B cell (primary cell): ENCODE results near the gene RPSA. TPM values are rescaled to one million over a fixed set of nuclear protein-coding genes. Genes with fewer than 3 reads are reported as not detected.

Experiments used
- ATAC-seq: fragments of 200-7000 bp; cut with Tn5 transposase; one replicate; pipeline ENCODE4 v1.10.0; 2021; ENCODE audit warnings: low read depth, mild to moderate bottlenecking, moderate number of reproducible peaks, moderate library complexity
- CTCF ChIA-PET: fragments of 350-600 bp; sonication (Branson Sonifier 250); formaldehyde crosslinking; loops from one replicate; lab custom pipeline; 2021; ENCODE audit warnings: antibody characterized with exemption, inconsistent platforms; lab: Charles Lee
- POLR2A ChIA-PET: fragments of 350-600 bp; sonication (Branson Sonifier 250); formaldehyde crosslinking; loops from one replicate; lab custom pipeline; 2021; ENCODE audit warnings: antibody characterized with exemption; lab: Charles Lee
- DNase-seq: peaks from one replicate; pipeline ENCODE4 v3.0.0; 2013
- H2AFZ ChIP-seq: 2 replicates; pipeline ENCODE4 v1.6.1; 2012; ENCODE audit warnings: mild to moderate bottlenecking, low read depth, low read length; ENCODE audit not compliant: insufficient read depth, poor library complexity, severe bottlenecking
- H3K27ac ChIP-seq, 2 donors: 1 replicate in 1 of 2; 2 replicates in 1 of 2; pipeline ENCODE4 v1.5.1; 2012 to 2013; ENCODE audit warnings: low read length in 2 of 2, mild to moderate bottlenecking in 2 of 2, moderate library complexity in 1 of 2
- H3K27me3 ChIP-seq, 4 experiments: fragments of 200-600 bp in 1 of 4; sonication (generic) in 1 of 4; replicated peaks in 1 of 4; 1 replicate in 2 of 4; 2 replicates in 2 of 4; pipeline versions ENCODE4 v1.6.1 to v1.7.0; 2013 to 2016; ENCODE audit warnings: low read length in 3 of 4, mild to moderate bottlenecking in 2 of 4, mixed read lengths in 1 of 4, moderate library complexity in 1 of 4; ENCODE audit not compliant: insufficient read depth in 4 of 4, control insufficient read depth in 3 of 4; ENCODE audit errors: control extremely low read depth in 1 of 4
- H3K36me3 ChIP-seq, 2 experiments: replicated peaks in 1 of 2; 1 replicate in 1 of 2; 2 replicates in 1 of 2; pipeline versions ENCODE4 v1.6.1 to v1.7.1; 2013; ENCODE audit warnings: low read length in 1 of 2; ENCODE audit not compliant: insufficient read depth in 2 of 2, control insufficient read depth in 1 of 2; ENCODE audit errors: control extremely low read depth in 1 of 2, extremely low read depth in 1 of 2
- H3K4me1 ChIP-seq, 2 donors: fragments of 200-600 bp in 1 of 2; sonication (generic) in 1 of 2; 1 replicate in 1 of 2; 2 replicates in 1 of 2; pipeline versions ENCODE4 v1.5.1 to v1.6.1; 2013 to 2017; ENCODE audit warnings: low read length in 2 of 2; ENCODE audit not compliant: control insufficient read depth in 2 of 2, insufficient read depth in 2 of 2
- H3K4me2 ChIP-seq: replicated peaks from 2 replicates; pipeline ENCODE3; 2012; ENCODE audit warnings: mild to moderate bottlenecking, low read depth, low read length; ENCODE audit not compliant: poor library complexity, severe bottlenecking
- H3K4me3 ChIP-seq, 5 experiments: fragments of 200-600 bp in 1 of 5; sonication (generic) in 1 of 5; 1 replicate in 3 of 5; 2 replicates in 2 of 5; pipeline versions ENCODE4 v1.5.1 to v1.7.0; 2011 to 2016; ENCODE audit warnings: low read length in 4 of 5, mild to moderate bottlenecking in 4 of 5, low read depth in 2 of 5, control low read depth in 1 of 5, moderate library complexity in 1 of 5; ENCODE audit not compliant: insufficient read depth in 1 of 5; ENCODE audit errors: control extremely low read depth in 1 of 5, extremely low read depth in 1 of 5
- H3K79me2 ChIP-seq: fragments of 200-600 bp; sonication (generic); one replicate; pipeline ENCODE4 v1.6.0; 2016; ENCODE audit warnings: low read length; ENCODE audit not compliant: control insufficient read depth, insufficient read depth
- H3K9ac ChIP-seq: fragments of 200-600 bp; sonication (generic); 2 replicates; pipeline ENCODE4 v1.6.1; 2017; ENCODE audit warnings: mild to moderate bottlenecking, low read length, moderate library complexity
- H3K9me3 ChIP-seq, 3 donors: one replicate each; pipeline versions ENCODE4 v1.6.1 to v1.7.1; 2013; ENCODE audit warnings: low read length in 2 of 3; ENCODE audit not compliant: control insufficient read depth in 2 of 3, insufficient read depth in 1 of 3; ENCODE audit errors: control extremely low read depth in 1 of 3
- H4K20me1 ChIP-seq: 2 replicates; pipeline ENCODE4 v1.6.0; 2012; ENCODE audit warnings: mild to moderate bottlenecking, low read length; ENCODE audit not compliant: insufficient read depth, control insufficient read depth, poor library complexity, severe bottlenecking
- H3K27ac Mint-ChIP-seq: one replicate; pipeline ENCODE4 v1.8.0; 2021; ENCODE audit warnings: mixed read lengths
- H3K27me3 Mint-ChIP-seq: one replicate; pipeline ENCODE4 v1.8.0; 2021; ENCODE audit warnings: mixed read lengths
- H3K4me1 Mint-ChIP-seq: one replicate; pipeline ENCODE4 v1.8.0; 2021; ENCODE audit warnings: mixed read lengths
- H3K4me3 Mint-ChIP-seq: one replicate; pipeline ENCODE4 v1.8.0; 2021; ENCODE audit warnings: mixed read lengths
- H3K9me3 Mint-ChIP-seq: one replicate; pipeline ENCODE4 v1.8.0; 2022; ENCODE audit warnings: mixed read lengths; ENCODE audit not compliant: insufficient read depth
- EZH2 ChIP-seq: IDR thresholded peaks from 2 replicates; pipeline ENCODE4 v1.6.1; 2012; ENCODE audit warnings: borderline replicate concordance, low read depth, mild to moderate bottlenecking, moderate library complexity, low read length; ENCODE audit not compliant: insufficient read depth, poor library complexity, severe bottlenecking
- WGBS: methylation state at CpG from one replicate; pipeline ENCODE4 v1.1.5; 2013; ENCODE audit warnings: missing lambda C conversion rate; ENCODE audit not compliant: insufficient coverage; 5-methylcytosine and 5-hydroxymethylcytosine counted together
- intact Hi-C: fragments of 100-400 bp; cut with micrococcal nuclease; formaldehyde crosslinking; loops from one replicate; pipeline ENCODE4 v1.10.0; 2022
- polyA plus RNA-seq: library from polyadenylated mRNA; depleted of rRNA; stranded (reverse); fragments of >200 nt; gene quantifications from 2 replicates; pipeline ENCODE4 v1.2.3, GENCODE V29; 2012
- total RNA-seq, 2 donors: library from RNA; stranded (reverse); fragments of 120-200 nt in 1 of 2; gene quantifications; 1 replicate in 1 of 2; 2 replicates in 1 of 2; pipeline versions ENCODE4 v1.2.3 to v1.2.4, GENCODE V29; 2013 to 2022
- TF ChIP-seq, protein P1 (sequence below): fragments of 200-600 bp; IDR thresholded peaks from one replicate; pipeline ENCODE4 v1.8.0; 2022; ENCODE audit warnings: antibody characterized with exemption, mild to moderate bottlenecking

Gene RPSA
- total and polyA plus RNA-seq, 2 donors (not counting 1 experiment from before 2014, with no cell fraction given) = 1,460 to 2,522 TPM

DNA sequence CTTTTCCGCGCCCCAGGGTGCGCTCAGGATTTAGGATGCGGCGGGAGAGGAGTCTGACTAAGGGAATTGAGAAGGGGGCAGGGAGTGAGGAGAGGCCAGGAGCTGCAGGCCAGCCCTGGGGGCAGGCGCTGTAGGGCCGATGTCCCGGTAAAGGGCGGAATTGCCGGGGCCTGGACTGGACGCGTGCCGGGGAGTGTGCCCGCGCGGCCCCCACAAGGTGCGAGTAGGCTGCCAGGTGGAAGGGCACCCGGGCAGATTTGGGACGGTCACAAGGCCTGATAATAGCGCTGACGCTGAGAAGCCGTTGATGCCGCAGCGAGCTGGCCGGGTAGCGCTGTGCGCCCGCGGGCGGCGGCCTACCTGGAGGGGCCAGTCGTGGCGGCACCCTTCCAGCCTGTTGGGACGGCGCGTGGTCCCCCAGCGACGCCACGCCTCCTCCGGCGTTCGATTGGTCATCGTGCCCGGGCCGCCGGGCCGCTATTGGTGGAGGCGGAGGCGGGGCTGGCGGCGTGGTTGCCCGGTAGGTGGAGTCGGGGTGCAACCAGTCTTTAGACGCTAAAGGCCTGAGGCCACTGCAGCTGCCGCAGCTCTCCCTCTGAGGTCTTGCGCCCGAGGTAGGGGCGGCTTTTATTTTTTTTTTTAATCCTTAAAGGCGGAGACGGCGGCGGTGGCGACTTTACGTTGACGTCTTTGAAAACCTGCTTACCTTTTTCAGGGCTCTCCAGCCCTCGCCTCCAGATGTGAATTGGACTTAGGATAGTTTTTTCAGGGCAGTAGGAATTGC is 22.4 kb upstream of the RPSA start:
- peak overlapping the region; percentile 98 for H3K4me2 ChIP-seq
- H3K4me3 ChIP-seq = peak overlapping the region in 4 of 5 experiments; percentile 67 to 91 (median 84)
- H3K27ac Mint-ChIP-seq = peak overlapping the region; percentile 99
- no peaks in the 10 kb centered on the region for H3K27me3 ChIP-seq
- peaks cover 51 to 58% of the 10 kb centered on the region in 2 donors for H3K4me1 ChIP-seq
- DNase-seq (peak; percentile 95), ATAC-seq (peak; percentile 85)
- H3K9me3 Mint-ChIP-seq = no peaks in the 10 kb centered on the region
- under 1% methylated on average over 58 of the region's 66 CpGs for WGBS
- no peaks in the 10 kb centered on the region for H3K9me3 ChIP-seq
- peaks cover 46% of the 10 kb centered on the region for H3K79me2 ChIP-seq
- POLR2A ChIA-PET = interaction anchor here (0.8 to 2.1 kb wide), 3 partner anchors 22 to 333 kb away, joined by 3 to 17 read pairs (median 6); partner anchors contain the start of gene RPSA
- H3K27me3 Mint-ChIP-seq = no peaks in the 10 kb centered on the region
- H4K20me1 ChIP-seq = peaks cover 43% of the 10 kb centered on the region
- peak overlapping the region; percentile 94 to 96 for H3K27ac ChIP-seq
- intact Hi-C loops = loop anchor here (1.0 to 5.0 kb wide), 7 partner anchors 22 to 1247 kb away; partner anchors contain the start of genes ACAA1, EIF1B, GORASP1 and MYD88
- peaks cover 50% of the 10 kb centered on the region for H3K4me1 Mint-ChIP-seq
- no peaks in the 10 kb centered on the region for H3K36me3 ChIP-seq
- peak overlapping the region; percentile 88 for H3K9ac ChIP-seq
- peak overlapping the region; percentile 98 for H3K4me3 Mint-ChIP-seq
- H2AFZ ChIP-seq = peak overlapping the region; percentile 88
- CTCF ChIA-PET = interaction anchor here (1.1 to 1.3 kb wide), 3 partner anchors 21 to 26 kb away, joined by 3 to 6 read pairs (median 5); partner anchors contain the start of gene RPSA
- TF ChIP-seq, protein P1, sequence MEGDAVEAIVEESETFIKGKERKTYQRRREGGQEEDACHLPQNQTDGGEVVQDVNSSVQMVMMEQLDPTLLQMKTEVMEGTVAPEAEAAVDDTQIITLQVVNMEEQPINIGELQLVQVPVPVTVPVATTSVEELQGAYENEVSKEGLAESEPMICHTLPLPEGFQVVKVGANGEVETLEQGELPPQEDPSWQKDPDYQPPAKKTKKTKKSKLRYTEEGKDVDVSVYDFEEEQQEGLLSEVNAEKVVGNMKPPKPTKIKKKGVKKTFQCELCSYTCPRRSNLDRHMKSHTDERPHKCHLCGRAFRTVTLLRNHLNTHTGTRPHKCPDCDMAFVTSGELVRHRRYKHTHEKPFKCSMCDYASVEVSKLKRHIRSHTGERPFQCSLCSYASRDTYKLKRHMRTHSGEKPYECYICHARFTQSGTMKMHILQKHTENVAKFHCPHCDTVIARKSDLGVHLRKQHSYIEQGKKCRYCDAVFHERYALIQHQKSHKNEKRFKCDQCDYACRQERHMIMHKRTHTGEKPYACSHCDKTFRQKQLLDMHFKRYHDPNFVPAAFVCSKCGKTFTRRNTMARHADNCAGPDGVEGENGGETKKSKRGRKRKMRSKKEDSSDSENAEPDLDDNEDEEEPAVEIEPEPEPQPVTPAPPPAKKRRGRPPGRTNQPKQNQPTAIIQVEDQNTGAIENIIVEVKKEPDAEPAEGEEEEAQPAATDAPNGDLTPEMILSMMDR = no peak
- no peak for TF ChIP-seq EZH2
